ENCODE results near the gene PRDX5.
A peak's percentile ranks its signal among the peaks of the same experiment; 100 is the strongest.

- peak; percentile 60 for TF ChIP-seq CTCF (conservative IDR thresholded peaks at IDR 0.05; ENCODE audit: low read length)
- no peak for TF ChIP-seq EZH2phosphoT487 (IDR thresholded peaks at IDR 0.05; ENCODE audit: borderline replicate concordance, low read depth, low read length)
Measured at GRCh38 chr11:64316672-64317324, 1.1 kb upstream of the PRDX5 start.
